Prostate gland (tissue), 2 donors: ENCODE results near the gene ANGPTL2. TPM values are rescaled to one million over a fixed set of nuclear protein-coding genes. Genes with fewer than 3 reads are reported as not detected.

Source experiments
- DNase-seq: peaks from one replicate; pipeline ENCODE4 v3.0.0-alpha.2; 2019; ENCODE audit warnings: low spot score
- H3K27ac ChIP-seq, 2 donors: fragments of 200-600 bp; sonication (generic); 2 replicates each; pipeline ENCODE4 v1.5.1; 2017 to 2019
- H3K27me3 ChIP-seq: fragments of 200-600 bp; sonication (generic); replicated peaks from 2 replicates; pipeline ENCODE4 v1.5.1; 2019; ENCODE audit not compliant: insufficient read depth
- H3K36me3 ChIP-seq, 2 donors: fragments of 200-600 bp; sonication (generic); 1 replicate in 1 of 2; 2 replicates in 1 of 2; pipeline versions ENCODE4 v1.5.1 to v1.8.1; 2017 to 2019
- H3K4me1 ChIP-seq: fragments of 200-600 bp; sonication (generic); replicated peaks from 2 replicates; pipeline ENCODE4 v1.5.1; 2019
- H3K4me3 ChIP-seq, 2 donors: fragments of 200-600 bp; sonication (generic); 2 replicates each; pipeline ENCODE4 v1.5.1; 2017 to 2019
- H3K9me3 ChIP-seq: fragments of 200-600 bp; sonication (generic); 2 replicates; pipeline ENCODE4 v1.5.1; 2017
- CTCF ChIP-seq, 4 experiments: fragments of 200-600 bp in 2 of 4; fragments of 450-650 bp in 2 of 4; sonication (generic) in 2 of 4; IDR thresholded peaks; 1 replicate in 3 of 4; 2 replicates in 1 of 4; pipeline ENCODE4 v1.5.1; 2016 to 2019; ENCODE audit warnings: antibody characterized with exemption in 4 of 4, mild to moderate bottlenecking in 2 of 4, moderate library complexity in 2 of 4
- POLR2A ChIP-seq: fragments of 450-650 bp; IDR thresholded peaks from one replicate; pipeline ENCODE4 v1.6.1; 2016; ENCODE audit warnings: antibody characterized with exemption, mild to moderate bottlenecking
- POLR2AphosphoS5 ChIP-seq: sonication (generic); formaldehyde crosslinking; IDR thresholded peaks from one replicate; pipeline ENCODE4 v1.6.1; 2017; ENCODE audit warnings: antibody characterized with exemption
- WGBS: methylation state at CpG from one replicate; pipeline ENCODE4 v1.1.5; 2018; 5-methylcytosine and 5-hydroxymethylcytosine counted together
- intact Hi-C: fragments of 100-400 bp; cut with DNase I; formaldehyde crosslinking; loops from one replicate; pipeline ENCODE4 v1.14.2; 2022
- total RNA-seq, 2 donors: library from RNA; depleted of rRNA; stranded (reverse); fragments of >200 nt; gene quantifications; one replicate each; pipeline ENCODE4 v1.1.0, GENCODE V29; 2016

The ANGPTL2 gene
- total RNA-seq, 2 donors from 2014 or later = 17.3 to 43.2 TPM

DNA sequence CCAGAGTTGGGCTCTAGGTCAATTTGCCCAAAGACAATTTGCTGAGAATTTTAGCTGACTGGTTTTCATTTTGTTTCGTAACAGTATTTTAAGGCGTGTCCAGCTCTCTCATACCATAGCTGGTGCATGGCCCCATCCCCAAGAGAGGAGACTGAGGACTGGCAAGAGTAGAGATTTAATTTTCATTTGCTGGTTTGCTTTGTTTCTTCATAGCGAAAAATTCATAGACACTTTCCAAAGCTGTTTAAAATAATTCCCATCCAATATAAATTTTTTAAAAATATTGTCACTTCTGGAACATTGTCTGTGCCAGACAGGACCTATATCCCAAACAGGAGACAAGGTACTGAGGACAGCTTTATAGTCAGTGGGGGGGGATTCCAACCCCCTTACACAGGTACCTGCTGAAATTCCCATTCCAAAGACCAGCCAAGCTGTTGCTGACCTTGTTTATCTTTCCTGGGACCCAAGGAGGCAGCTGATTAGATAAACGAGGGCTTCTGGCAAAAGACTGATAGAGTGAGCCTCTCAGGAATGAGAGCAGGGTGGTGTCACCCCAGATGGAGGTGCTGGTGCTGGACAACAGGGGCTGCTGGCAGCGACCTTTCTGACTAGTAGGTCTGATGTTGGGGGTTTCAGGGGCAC lies 6.8 kb upstream of the ANGPTL2 start:
- no peaks in the 10 kb centered on the region for H3K9me3 ChIP-seq
- peaks cover 13% of the 10 kb centered on the region for H3K4me1 ChIP-seq
- no peaks in the 10 kb centered on the region for H3K27me3 ChIP-seq
- TF ChIP-seq POLR2AphosphoS5 = no peak
- no peak for TF ChIP-seq POLR2A
- no peak for TF ChIP-seq CTCF (IDR thresholded peaks at IDR 0.05)
- 85% methylated on average over 5 of the region's 5 CpGs for WGBS
- intact Hi-C loops = no loop called here
- no peak overlapping the region for H3K4me3 ChIP-seq
- no peak overlapping the region for H3K27ac ChIP-seq
- DNase-seq = no peak
- H3K36me3 ChIP-seq = no peaks in the 10 kb centered on the region

DNA sequence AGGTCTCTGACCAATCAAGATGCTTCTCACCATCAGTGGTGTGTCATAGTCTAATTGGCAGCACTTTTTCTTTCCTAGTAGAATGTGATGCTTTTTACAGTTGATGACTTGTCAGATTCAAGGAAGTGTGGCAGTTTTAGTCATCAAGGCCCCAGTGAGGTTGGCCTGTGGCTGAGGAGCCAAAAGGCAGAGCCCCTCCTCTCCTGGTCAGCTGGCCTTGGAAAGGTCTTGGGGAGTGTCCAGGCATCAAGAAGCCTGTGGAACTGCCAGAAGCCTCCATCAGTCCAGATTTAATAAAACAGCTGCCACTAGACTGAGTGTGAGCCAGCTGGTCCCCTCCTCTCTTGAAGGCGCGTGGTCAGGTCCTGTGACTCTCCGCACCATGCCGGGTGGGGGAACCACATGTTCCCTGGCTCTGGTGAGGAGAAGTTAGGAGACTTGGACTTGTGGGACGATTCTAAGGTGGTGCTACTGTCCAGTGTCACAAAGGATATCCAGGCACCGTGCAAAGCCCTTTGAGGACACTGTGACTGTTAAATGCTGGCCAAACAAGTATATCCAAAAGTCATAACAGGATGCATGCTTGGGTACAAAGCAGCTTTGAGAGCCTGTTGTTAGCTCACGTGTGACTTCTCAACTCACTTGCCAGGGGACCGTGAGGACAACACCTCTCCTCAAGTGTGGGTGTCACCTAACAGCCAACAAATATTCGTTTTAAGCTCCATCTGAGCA lies 6.1 kb upstream of the ANGPTL2 start:
- no peaks in the 10 kb centered on the region for H3K9me3 ChIP-seq
- H3K27ac ChIP-seq = no peak overlapping the region
- H3K36me3 ChIP-seq = no peaks in the 10 kb centered on the region
- intact Hi-C loops = no loop called here
- H3K27me3 ChIP-seq = no peaks in the 10 kb centered on the region
- H3K4me3 ChIP-seq = no peak overlapping the region
- peaks cover 9% of the 10 kb centered on the region for H3K4me1 ChIP-seq
- DNase-seq = no peak
- TF ChIP-seq CTCF (IDR thresholded peaks at IDR 0.05) = no peak
- TF ChIP-seq POLR2A = no peak
- no peak for TF ChIP-seq POLR2AphosphoS5
- WGBS = 61% methylated on average over 9 of the region's 9 CpGs

GRCh38 chr9:127126971-127127370 lies 4.5 kb upstream of the ANGPTL2 start:
- no peak for TF ChIP-seq POLR2A
- TF ChIP-seq CTCF (IDR thresholded peaks at IDR 0.05) = no peak
- no peak for TF ChIP-seq POLR2AphosphoS5
- Histone ChIP-seq H3K4me1 (peaks cover 6% of the 10 kb centered on the region), H3K27ac (no peak overlapping the region), H3K9me3 (no peaks in the 10 kb centered on the region), H3K4me3 (no peak overlapping the region), H3K36me3 (no peaks in the 10 kb centered on the region), H3K27me3 (no peaks in the 10 kb centered on the region)
- DNase-seq = no peak
- 86% methylated on average over 1 of the region's 1 CpG for WGBS
- intact Hi-C loops = no loop called here

DNA sequence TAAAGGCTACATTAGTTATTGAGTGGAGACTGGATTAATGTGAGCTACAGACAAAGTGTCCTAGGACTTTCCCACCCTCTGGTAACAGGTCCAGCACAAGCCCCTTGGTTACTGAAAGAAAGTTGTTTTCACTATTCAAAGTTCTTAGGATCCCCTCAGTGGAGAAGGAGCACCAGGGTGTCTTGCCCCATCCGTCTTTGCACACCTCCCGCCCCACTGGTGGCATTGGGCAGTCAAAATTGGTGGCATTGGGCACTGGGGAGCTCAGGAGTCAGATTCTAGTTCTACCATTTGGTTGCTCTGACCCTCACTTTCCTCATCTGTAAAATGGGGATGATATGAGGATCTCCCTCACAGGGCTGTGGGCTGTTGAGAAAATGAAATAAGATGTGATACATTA lies 2.4 kb upstream of the ANGPTL2 start:
- no peak for DNase-seq
- 96% methylated on average over 2 of the region's 2 CpGs for WGBS
- no peak overlapping the region for H3K4me3 ChIP-seq
- H3K9me3 ChIP-seq = no peaks in the 10 kb centered on the region
- intact Hi-C loops = no loop called here
- no peak for TF ChIP-seq POLR2A
- no peak for TF ChIP-seq POLR2AphosphoS5
- TF ChIP-seq CTCF (IDR thresholded peaks at IDR 0.05) = no peak
- no peaks in the 10 kb centered on the region for H3K36me3 ChIP-seq
- H3K27me3 ChIP-seq = no peaks in the 10 kb centered on the region
- H3K4me1 ChIP-seq = peaks cover 10% of the 10 kb centered on the region
- no peak overlapping the region for H3K27ac ChIP-seq

DNA sequence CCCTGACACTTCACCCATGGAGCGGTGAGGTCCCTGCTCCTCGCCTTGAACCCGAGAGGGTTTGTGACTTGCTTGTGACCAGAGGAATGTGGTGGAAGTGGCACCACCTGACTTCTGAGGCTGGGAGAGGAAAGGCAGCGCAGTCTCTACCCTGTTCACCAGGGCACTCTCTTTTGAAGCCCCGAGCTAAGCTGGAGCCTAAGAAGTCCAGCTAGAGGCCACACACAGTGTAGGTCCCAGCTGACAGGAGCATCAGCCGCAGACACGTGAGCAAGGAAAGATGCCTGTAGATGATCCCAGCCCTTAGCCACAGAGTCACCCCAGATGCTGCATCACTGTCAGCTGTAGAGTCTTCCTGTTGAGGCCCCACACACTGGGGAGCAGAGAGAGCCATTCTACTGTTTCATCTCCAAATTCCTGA lies 1.7 kb upstream of the ANGPTL2 start:
- H3K9me3 ChIP-seq = no peaks in the 10 kb centered on the region
- H3K27ac ChIP-seq = no peak overlapping the region
- no peak overlapping the region for H3K4me3 ChIP-seq
- DNase-seq = no peak
- intact Hi-C loops = no loop called here
- no peaks in the 10 kb centered on the region for H3K36me3 ChIP-seq
- peaks cover 10% of the 10 kb centered on the region for H3K4me1 ChIP-seq
- WGBS = 96% methylated on average over 6 of the region's 7 CpGs
- no peaks in the 10 kb centered on the region for H3K27me3 ChIP-seq
- TF ChIP-seq CTCF (IDR thresholded peaks at IDR 0.05) (no peak), POLR2A (no peak), POLR2AphosphoS5 (no peak)
